HG02938 (cell line): Measurements from ENCODE around the gene STRN3.
"Not testable (repeated sequence)": the region's sequence is repeated elsewhere in the genome, so short reads cannot be mapped to it uniquely, and the experiment has no call there.

Source experiments
- ATAC-seq: cut with Tn5 transposase; IDR thresholded peaks from one replicate; pipeline ENCODE4 v1.9.1; 2021; ENCODE audit warnings: mild to moderate bottlenecking, moderate library complexity; ENCODE audit not compliant: unreplicated experiment

STRN3 gene

DNA sequence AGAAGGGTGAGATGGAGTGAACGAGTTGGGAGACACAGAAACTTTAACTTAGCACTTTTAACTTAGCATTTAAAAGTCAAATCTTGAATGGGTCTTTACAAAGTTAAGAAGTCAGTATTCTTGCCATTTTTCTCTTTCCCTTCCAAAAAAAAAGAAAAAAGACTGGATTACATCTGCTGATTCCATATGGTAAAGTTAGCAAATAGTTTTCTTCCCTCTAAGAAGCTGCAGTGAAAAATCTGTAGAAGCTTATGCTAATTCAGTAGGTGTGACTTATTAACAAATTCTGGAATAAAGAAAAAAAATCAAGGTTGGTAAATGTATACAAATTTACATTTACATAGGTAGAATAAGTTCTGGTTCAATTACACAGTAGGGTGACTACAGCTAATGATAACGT is 100.9 kb downstream of the STRN3 start:
- ATAC-seq, result no peak

DNA sequence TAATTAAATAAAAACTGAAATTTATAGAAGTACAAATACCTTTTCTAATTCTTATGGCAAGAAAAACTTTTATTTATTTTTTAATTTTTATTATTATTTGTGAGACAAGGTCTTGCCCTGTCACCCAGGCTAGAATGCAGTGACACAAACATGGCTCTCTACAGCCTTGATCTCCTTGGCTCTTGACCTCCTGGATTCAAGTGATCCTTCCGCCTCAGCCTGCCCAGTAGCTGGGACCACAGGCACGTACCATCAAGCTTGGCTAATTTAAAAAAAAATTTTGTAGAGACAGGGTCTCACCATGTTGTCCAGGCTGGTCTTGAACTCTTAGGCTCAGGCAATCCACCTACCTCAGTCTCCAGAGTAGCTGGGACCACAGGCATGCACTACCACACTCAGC is 104.4 kb downstream of the STRN3 start:
- ATAC-seq, result no peak

DNA sequence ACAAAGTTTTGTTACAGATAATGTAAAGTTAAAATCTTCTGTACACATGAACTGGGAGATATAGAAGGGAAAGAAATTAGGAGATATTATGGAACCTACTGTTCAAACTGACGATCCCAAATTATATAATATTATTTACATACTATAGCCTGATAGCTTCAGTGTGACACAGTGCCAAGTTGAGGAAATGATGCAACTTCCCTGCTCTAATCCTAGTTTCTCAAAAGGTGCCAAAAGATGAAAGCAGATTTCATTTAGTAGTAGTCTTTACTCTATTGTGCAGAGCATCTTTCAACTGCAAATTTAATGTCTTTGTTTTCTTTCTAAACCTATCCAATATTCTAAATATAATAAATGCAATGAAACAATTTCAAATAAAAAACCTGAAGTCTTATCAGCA is 104.9 kb downstream of the STRN3 start:
- no peak for ATAC-seq

DNA sequence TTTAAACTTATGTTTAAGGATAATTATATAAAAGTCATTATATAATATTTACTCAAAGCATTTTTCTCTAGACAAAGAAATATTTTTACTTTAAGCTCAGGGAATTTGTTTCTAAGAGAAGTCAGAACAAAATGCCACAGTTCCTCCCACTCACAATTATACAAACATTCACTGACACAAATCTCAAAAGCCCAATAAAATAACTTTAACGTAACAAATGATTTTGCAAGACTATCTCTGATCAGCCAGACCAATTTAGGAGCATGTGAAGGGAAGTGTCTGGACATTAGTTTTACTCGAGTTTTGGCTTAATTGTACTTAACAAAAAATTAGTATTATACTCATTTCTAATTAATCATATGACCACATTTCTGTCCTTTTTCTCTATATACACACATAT is 110.6 kb downstream of the STRN3 start:
- ATAC-seq, result no peak

- no peak for ATAC-seq
Measured at GRCh38 chr14:30914812-30915211, 111.4 kb downstream of the STRN3 start.

DNA sequence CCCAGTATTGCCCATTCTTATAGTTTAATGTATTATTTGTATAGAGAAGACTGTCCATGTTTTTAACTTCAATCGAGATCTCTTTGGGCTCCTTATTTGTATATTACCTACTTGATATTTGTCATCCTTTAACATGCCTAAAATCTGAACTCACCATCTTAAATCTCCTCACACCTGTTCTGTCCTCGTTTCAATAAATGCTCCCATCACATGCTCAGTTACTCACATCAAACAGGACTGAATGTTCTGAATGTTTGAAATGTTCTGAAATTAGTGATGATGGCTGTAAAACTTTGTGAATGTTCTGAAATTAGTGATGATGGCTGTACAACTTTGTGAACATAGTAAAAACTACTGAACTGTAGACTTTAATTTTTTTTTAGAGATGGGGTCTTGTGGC is 117.4 kb downstream of the STRN3 start:
- no peak for ATAC-seq

GRCh38 chr14:30907659-30908057 is 118.5 kb downstream of the STRN3 start:
- no peak for ATAC-seq

- no peak for ATAC-seq
Measured at GRCh38 chr14:30906752-30907658, 119.2 kb downstream of the STRN3 start.

DNA sequence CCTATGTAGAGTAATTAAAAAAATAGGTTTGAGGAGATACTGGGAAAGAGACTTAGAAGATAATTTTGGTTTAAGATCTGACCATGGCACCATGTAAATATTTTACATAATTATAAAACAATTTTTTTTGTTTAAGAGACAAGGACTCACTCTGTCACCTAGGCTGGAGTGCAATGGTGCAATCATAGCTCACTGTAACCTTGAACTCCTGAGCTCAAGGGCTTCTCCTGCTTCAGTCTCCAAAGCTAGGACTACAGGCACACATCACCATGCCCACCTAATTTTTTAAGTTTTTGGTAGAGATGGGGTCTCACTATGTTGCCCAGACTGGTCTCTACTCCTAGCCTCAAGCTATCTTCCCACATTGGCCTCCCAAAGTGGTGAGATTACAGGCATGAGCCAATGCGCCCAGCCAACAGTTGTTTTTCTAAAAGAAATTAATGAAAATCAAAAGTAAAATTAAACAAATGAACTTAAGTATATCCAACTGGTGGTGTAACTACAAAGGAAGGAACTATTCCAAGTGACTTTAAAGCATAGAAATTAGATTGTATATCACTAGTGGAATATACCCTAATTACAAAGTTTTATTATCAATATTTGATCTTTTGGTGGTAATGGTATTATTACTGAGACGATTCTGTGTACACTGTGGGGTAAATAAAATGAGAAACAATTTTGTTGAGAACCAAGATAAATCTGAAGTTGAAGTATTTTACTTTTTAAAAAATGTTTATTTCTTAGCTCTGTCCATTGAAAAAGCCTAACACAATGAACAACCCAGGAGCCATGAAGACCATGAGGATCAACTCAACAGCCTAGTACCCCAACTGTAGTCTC is 122.7 kb downstream of the STRN3 start:
- no peak for ATAC-seq

GRCh38 chr14:30897121-30897520 is 129.1 kb downstream of the STRN3 start:
- not testable (repeated sequence) for ATAC-seq

DNA sequence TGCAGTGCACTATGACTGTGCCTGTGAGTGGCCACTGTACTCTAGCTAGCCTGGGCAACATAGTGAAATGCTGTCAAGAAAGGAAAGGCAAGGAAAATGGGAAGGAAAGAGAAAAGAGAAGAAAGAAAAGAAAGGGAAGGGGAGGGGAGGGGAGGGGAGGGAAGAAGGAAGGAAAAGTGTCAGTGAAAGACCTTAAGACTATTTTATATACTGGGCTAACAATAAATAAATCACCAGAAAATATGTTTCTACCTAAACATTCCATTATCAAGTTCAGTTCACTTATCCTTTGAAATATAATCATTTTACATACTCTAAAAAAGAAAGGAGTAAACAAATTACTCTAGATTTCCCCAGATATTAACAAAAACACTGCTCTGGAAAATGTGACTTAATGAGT is 129.7 kb downstream of the STRN3 start:
- ATAC-seq, result no peak

- ATAC-seq, result no peak
Measured at GRCh38 chr14:30894923-30895515, 131.2 kb downstream of the STRN3 start.

- ATAC-seq, result no peak
Measured at GRCh38 chr14:30893819-30894218, 132.4 kb downstream of the STRN3 start.

- no peak for ATAC-seq
Measured at GRCh38 chr14:30889244-30889594, 137.0 kb downstream of the STRN3 start.

DNA sequence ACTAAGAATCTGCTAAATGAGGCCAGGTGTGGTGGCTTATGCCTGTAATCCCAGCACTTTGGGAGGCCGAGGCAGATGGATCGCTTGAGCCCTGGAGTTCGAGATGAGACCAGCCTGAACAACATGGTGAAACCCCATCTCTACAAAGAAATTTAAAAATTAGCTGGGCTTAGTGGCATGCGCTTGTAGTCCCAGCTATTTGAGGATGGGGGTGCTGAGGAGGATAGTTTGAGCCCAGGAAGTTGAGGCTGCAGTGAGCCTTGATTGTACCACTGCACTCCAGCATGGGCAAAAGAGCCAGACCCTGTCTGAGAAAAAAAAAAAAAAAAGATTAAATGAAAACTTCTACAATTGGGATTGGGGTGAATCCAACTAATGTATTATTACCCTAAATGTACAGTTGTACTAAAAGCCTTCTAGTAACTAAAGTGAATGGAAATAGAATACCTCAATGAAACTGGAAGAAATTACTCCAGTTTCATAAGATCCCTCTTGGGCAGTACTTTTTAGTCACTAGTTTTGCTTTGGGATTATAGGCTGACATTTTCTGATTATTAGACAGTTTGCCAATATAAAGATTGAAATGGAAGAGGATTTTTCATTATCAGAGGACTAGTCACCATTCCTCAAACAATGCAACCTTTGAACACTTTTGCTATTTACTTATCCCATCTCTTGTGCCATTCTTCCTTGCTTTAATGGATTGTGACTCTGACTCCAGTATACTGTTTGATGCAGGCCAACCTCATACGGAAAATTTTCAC is 137.5 kb downstream of the STRN3 start:
- ATAC-seq, result no peak

- ATAC-seq, result no peak
Measured at GRCh38 chr14:30885840-30886740, 140.1 kb downstream of the STRN3 start.

- no peak for ATAC-seq
Measured at GRCh38 chr14:30884901-30885300, 141.3 kb downstream of the STRN3 start.

GRCh38 chr14:30883508-30884294 is 142.5 kb downstream of the STRN3 start:
- no peak for ATAC-seq

DNA sequence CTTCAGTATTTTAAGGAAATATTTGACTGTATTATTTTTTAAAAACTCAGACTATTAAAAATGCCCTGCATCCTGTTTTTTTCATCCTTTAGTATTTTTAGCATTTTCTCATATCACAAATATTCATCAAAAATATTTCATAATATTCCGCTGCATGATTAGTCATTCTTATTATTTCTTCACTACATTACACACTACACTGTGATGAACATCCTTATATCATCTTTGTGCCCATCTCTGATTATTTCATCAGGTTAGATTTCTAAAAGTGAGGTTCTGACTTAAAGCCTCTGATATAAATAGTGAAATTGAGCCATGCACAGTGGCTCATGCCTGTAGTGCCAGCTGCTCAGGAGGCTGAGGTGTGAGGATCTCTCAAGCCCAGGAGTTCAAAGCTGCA is 143.7 kb downstream of the STRN3 start:
- ATAC-seq, result no peak
